Tibial nerve (tissue), 4 donors: ENCODE measurements around the gene BBS7. TPM values are rescaled to one million over a fixed set of nuclear protein-coding genes. Genes with fewer than 3 reads are reported as not detected.

Source experiments
- DNase-seq, 2 donors: peaks; one replicate each; pipeline ENCODE4 v3.0.0-alpha.2; 2019; ENCODE audit warnings: low spot score in 2 of 2
- H3K27ac ChIP-seq, 4 donors: fragments of 200-600 bp; sonication (generic) in 3 of 4; one replicate each; pipeline ENCODE4 v1.5.1; 2017 to 2019; ENCODE audit warnings: mild to moderate bottlenecking in 1 of 4
- H3K27me3 ChIP-seq, 2 donors: fragments of 200-600 bp; sonication (generic) in 1 of 2; one replicate each; pipeline versions ENCODE4 v1.5.1 to v1.6.0; 2017 to 2019
- H3K36me3 ChIP-seq, 3 donors: fragments of 200-600 bp; sonication (generic); one replicate each; pipeline ENCODE4 v1.5.1; 2018 to 2019
- H3K4me1 ChIP-seq, 4 donors: fragments of 200-600 bp; sonication (generic) in 3 of 4; one replicate each; pipeline ENCODE4 v1.5.1; 2017 to 2019
- H3K4me3 ChIP-seq, 4 donors: fragments of 200-600 bp; sonication (generic) in 3 of 4; one replicate each; pipeline ENCODE4 v1.5.1; 2017 to 2019; ENCODE audit warnings: mild to moderate bottlenecking in 1 of 4, moderate library complexity in 1 of 4
- H3K9me3 ChIP-seq, 4 donors: fragments of 200-600 bp; sonication (generic) in 3 of 4; one replicate each; pipeline ENCODE4 v1.5.1; 2017 to 2019
- CTCF ChIP-seq, 5 experiments: fragments of 200-600 bp in 3 of 5; fragments of 450-650 bp in 2 of 5; sonication (generic) in 3 of 5; IDR thresholded peaks; one replicate each; pipeline ENCODE4 v1.5.1; 2016 to 2019; ENCODE audit warnings: antibody characterized with exemption in 5 of 5, mild to moderate bottlenecking in 3 of 5, moderate library complexity in 2 of 5
- EP300 ChIP-seq, 2 donors: sonication (generic); formaldehyde crosslinking; IDR thresholded peaks; one replicate each; pipeline ENCODE4 v1.6.1; 2017; ENCODE audit warnings: antibody characterized with exemption in 2 of 2, mild to moderate bottlenecking in 1 of 2
- POLR2A ChIP-seq, 2 donors: fragments of 450-650 bp; IDR thresholded peaks; one replicate each; pipeline ENCODE4 v1.6.1; 2017; ENCODE audit warnings: antibody characterized with exemption in 2 of 2, mild to moderate bottlenecking in 2 of 2, moderate library complexity in 2 of 2
- WGBS, 2 donors: methylation state at CpG; one replicate each; pipeline ENCODE4 v1.1.5; 2018; 5-methylcytosine and 5-hydroxymethylcytosine counted together
- total RNA-seq, 4 donors: library from RNA; depleted of rRNA; stranded (reverse); fragments of >200 nt; gene quantifications; one replicate each; pipeline ENCODE4 v1.1.0, GENCODE V29; 2016

Gene BBS7
- total RNA-seq, 4 donors from 2014 or later = 19.4 to 25.8 (median 23.6) TPM

- TF ChIP-seq CTCF (IDR thresholded peaks at IDR 0.05) (no peak), EP300 (IDR thresholded peaks at IDR 0.05) (no peak), POLR2A (IDR thresholded peaks at IDR 0.05) (no peak)
- H3K27me3 ChIP-seq = no peaks in the 10 kb centered on the region
- H3K27ac ChIP-seq = no peak overlapping the region
- H3K4me3 ChIP-seq = no peak overlapping the region
- DNase-seq = no peak
- H3K9me3 ChIP-seq = no peaks in the 10 kb centered on the region
- H3K36me3 ChIP-seq = no peaks in the 10 kb centered on the region
- H3K4me1 ChIP-seq = no peaks in the 10 kb centered on the region
- 49 to 51% methylated on average over 6 of the region's 6 CpGs for WGBS, 2 donors
Observed at GRCh38 chr4:121898150-121898549, 27.9 kb upstream of the BBS7 start.

DNA sequence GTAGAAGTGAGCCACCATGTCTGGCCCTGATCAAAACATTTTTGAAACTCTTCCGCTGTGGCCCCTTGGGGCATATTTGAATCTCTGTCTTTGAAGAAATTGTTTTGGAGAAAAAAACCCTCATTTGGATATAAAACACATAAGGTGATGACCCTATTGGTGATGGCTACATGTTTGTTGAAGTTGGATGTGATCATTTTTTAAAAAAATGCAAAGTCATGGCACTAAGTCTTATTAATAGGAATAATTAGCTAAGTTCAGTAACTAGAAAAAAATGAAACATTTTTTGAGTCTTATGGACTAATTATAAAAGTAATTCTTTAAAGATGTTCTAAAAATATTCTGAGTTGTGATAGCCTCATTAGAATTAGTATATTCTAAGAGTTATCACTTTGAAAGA, 17.9 kb upstream of the BBS7 start:
- no peaks in the 10 kb centered on the region for H3K27me3 ChIP-seq
- TF ChIP-seq EP300 (IDR thresholded peaks at IDR 0.05) = no peak
- no peak for TF ChIP-seq POLR2A (IDR thresholded peaks at IDR 0.05)
- no peak for TF ChIP-seq CTCF (IDR thresholded peaks at IDR 0.05)
- no peaks in the 10 kb centered on the region for H3K36me3 ChIP-seq
- no peak for DNase-seq
- no peaks in the 10 kb centered on the region for H3K4me1 ChIP-seq
- H3K9me3 ChIP-seq = no peaks in the 10 kb centered on the region
- no peak overlapping the region for H3K27ac ChIP-seq
- WGBS, 2 donors = 90 to 100% methylated on average over 1 of the region's 1 CpG
- no peak overlapping the region for H3K4me3 ChIP-seq

DNA sequence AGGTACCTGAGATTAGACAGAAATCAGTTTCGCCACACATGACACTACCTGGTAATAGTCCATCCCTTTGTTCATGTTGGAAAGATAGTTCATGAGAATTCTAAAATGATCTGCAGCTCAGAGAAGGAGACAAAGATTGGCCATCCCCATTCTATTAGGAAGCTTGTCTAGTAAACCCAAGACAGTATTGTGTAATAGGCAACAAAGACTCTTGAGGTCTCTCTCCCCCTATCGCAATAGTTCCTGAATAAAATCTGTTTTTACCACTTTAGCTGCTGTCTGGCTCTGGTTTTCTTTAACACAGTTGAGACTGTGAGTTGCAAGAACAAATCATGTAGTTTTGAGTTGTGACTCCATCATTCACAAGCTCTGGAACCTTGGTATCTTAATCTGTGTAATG, 14.8 kb upstream of the BBS7 start:
- Histone ChIP-seq H3K9me3 (no peaks in the 10 kb centered on the region), H3K36me3 (no peaks in the 10 kb centered on the region), H3K27me3 (no peaks in the 10 kb centered on the region), H3K4me1 (no peaks in the 10 kb centered on the region), H3K27ac (no peak overlapping the region), H3K4me3 (no peak overlapping the region)
- TF ChIP-seq POLR2A (IDR thresholded peaks at IDR 0.05) = no peak
- no peak for TF ChIP-seq EP300 (IDR thresholded peaks at IDR 0.05)
- no peak for TF ChIP-seq CTCF (IDR thresholded peaks at IDR 0.05)
- no peak for DNase-seq
- 95 to 96% methylated on average over 2 of the region's 2 CpGs for WGBS, 2 donors

DNA sequence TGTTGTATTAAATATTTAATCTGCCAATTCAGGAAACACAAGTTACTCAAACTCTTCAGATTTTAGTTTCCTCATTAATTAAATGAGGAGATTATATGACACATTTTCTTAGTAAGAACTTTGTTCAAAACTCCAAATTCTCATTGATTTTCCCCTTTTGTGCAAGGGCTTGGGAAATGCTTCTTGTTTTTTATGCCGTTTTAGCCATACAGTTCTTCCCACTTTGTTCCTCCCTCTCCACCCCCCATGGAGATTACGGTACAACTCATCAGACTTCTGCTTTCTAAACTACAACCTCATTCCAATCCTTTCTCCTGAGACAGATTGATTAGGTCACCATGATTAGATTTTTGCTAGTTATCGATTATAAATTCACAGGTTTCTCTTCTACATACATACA, 10.9 kb upstream of the BBS7 start:
- no peaks in the 10 kb centered on the region for H3K4me1 ChIP-seq
- H3K27me3 ChIP-seq = no peaks in the 10 kb centered on the region
- no peak overlapping the region for H3K27ac ChIP-seq
- WGBS, 2 donors = 72 to 74% methylated on average over 3 of the region's 3 CpGs
- no peaks in the 10 kb centered on the region for H3K9me3 ChIP-seq
- DNase-seq = no peak
- no peak overlapping the region for H3K4me3 ChIP-seq
- H3K36me3 ChIP-seq = no peaks in the 10 kb centered on the region
- TF ChIP-seq POLR2A (IDR thresholded peaks at IDR 0.05) (no peak), CTCF (IDR thresholded peaks at IDR 0.05) (no peak), EP300 (IDR thresholded peaks at IDR 0.05) (no peak)

DNA sequence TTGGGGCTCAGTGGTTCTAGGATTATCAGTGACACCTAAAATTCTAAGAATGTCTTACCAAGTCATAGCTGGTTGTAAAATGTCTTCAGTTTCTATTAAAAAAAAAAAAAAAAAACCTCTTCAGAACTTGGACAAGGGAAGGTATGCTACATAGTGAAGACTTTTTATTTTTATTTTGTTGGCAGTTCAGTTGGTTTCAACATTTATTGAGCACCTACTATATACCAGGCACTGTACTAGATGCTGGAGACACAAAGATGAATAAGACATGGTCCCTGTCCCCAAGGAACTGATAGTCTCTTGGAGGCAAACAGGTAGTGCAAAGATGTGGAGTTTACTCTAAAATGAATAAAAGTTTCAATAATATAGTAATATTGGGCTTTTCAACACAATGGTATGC, 8.9 kb upstream of the BBS7 start:
- no peak for DNase-seq
- Histone ChIP-seq H3K4me1 (no peaks in the 10 kb centered on the region), H3K4me3 (no peak overlapping the region), H3K27ac (no peak overlapping the region), H3K9me3 (no peaks in the 10 kb centered on the region), H3K36me3 (no peaks in the 10 kb centered on the region), H3K27me3 (no peaks in the 10 kb centered on the region)
- TF ChIP-seq EP300 (IDR thresholded peaks at IDR 0.05) = no peak
- TF ChIP-seq POLR2A (IDR thresholded peaks at IDR 0.05) = no peak
- TF ChIP-seq CTCF (IDR thresholded peaks at IDR 0.05) = no peak
